Glutamatergic neuron (in vitro differentiated cells): Measurements from ENCODE around the gene ACSL5. TPM values are rescaled to one million over a fixed set of nuclear protein-coding genes. Genes with fewer than 3 reads are reported as not detected.

ENCODE experiments used
- DNase-seq: peaks from one replicate; pipeline ENCODE4 v3.0.0; 2022
- H3K27ac Mint-ChIP-seq: one replicate; pipeline ENCODE4 v1.8.0; 2020; ENCODE audit warnings: mild to moderate bottlenecking, mixed read lengths, inconsistent platforms; ENCODE audit not compliant: unreplicated experiment
- H3K27me3 Mint-ChIP-seq: one replicate; pipeline ENCODE4 v1.8.0; 2020; ENCODE audit warnings: mild to moderate bottlenecking, moderate library complexity, mixed read lengths, inconsistent platforms; ENCODE audit not compliant: unreplicated experiment
- H3K36me3 Mint-ChIP-seq: one replicate; pipeline ENCODE4 v1.8.0; 2020; ENCODE audit warnings: mild to moderate bottlenecking, mixed read lengths, inconsistent platforms; ENCODE audit not compliant: unreplicated experiment
- H3K4me1 Mint-ChIP-seq: one replicate; pipeline ENCODE4 v1.8.0; 2020; ENCODE audit warnings: mild to moderate bottlenecking, low read depth, mixed read lengths, inconsistent platforms; ENCODE audit not compliant: unreplicated experiment
- H3K4me3 Mint-ChIP-seq: one replicate; pipeline ENCODE4 v1.8.0; 2020; ENCODE audit warnings: mild to moderate bottlenecking, mixed read lengths, inconsistent platforms; ENCODE audit not compliant: unreplicated experiment
- H3K9me3 Mint-ChIP-seq: one replicate; pipeline ENCODE4 v1.8.0; 2020; ENCODE audit warnings: mild to moderate bottlenecking, moderate library complexity, mixed read lengths, inconsistent platforms; ENCODE audit not compliant: unreplicated experiment
- CTCF ChIP-seq: fragments of 200-600 bp; sonication (generic); IDR thresholded peaks from one replicate; pipeline ENCODE4 v1.5.0; 2021; ENCODE audit not compliant: partially characterized antibody, unreplicated experiment
- total RNA-seq: library from RNA; stranded (reverse); fragmentation: NEBNext Ultra II Directional; extraction: Animal tissue kit (Norgen Biotek cat#: 25700); gene quantifications from one replicate; pipeline ENCODE4 v1.2.1, GENCODE V29; 2021; ENCODE audit not compliant: unreplicated experiment

ACSL5 gene
- total RNA-seq, 1 donor from 2014 or later: not detected

- H3K9me3 Mint-ChIP-seq: no peaks in the 10 kb centered on the region
- no peak overlapping the region for H3K4me3 Mint-ChIP-seq
- H3K27ac Mint-ChIP-seq: no peak overlapping the region
- no peak for DNase-seq
- H3K27me3 Mint-ChIP-seq: no peaks in the 10 kb centered on the region
- no peaks in the 10 kb centered on the region for H3K4me1 Mint-ChIP-seq
- TF ChIP-seq CTCF: peak; percentile 61
- no peaks in the 10 kb centered on the region for H3K36me3 Mint-ChIP-seq
Measured at GRCh38 chr10:112434988-112435619, 61.2 kb downstream of the ACSL5 start.

- Mint-ChIP-seq H3K27ac (no peak overlapping the region), H3K36me3 (no peaks in the 10 kb centered on the region), H3K27me3 (no peaks in the 10 kb centered on the region), H3K4me3 (no peak overlapping the region), H3K4me1 (no peaks in the 10 kb centered on the region), H3K9me3 (no peaks in the 10 kb centered on the region)
- no peak for TF ChIP-seq CTCF
- no peak for DNase-seq
Measured at GRCh38 chr10:112438356-112438755, 64.4 kb downstream of the ACSL5 start.

DNA sequence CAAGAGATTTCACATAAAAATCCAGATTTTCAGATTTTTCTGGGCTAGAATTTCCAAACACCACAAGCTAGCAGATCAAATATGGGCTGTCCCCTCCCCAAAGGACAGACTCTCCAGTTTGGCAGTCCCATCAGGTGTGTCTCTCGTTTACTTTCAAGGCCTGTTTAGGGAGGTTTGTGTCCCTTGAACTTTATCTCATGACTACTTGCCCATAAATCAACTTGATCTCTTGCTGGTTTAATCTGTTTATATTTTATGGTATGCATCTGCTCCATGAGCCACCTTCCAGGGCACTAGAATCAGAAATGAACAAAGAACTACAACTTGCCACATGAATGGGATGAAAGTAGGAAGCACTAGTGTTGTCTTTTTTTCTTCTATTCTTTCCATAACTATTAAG, 67.6 kb downstream of the ACSL5 start:
- Mint-ChIP-seq H3K4me1 (peaks cover 4% of the 10 kb centered on the region), H3K9me3 (peaks cover 5% of the 10 kb centered on the region), H3K27me3 (no peaks in the 10 kb centered on the region), H3K4me3 (no peak overlapping the region), H3K27ac (no peak overlapping the region), H3K36me3 (no peaks in the 10 kb centered on the region)
- no peak for DNase-seq
- TF ChIP-seq CTCF: no peak

GRCh38 chr10:112442063-112442462, 68.1 kb downstream of the ACSL5 start:
- no peak for TF ChIP-seq CTCF
- Mint-ChIP-seq H3K27me3 (no peaks in the 10 kb centered on the region), H3K4me3 (no peak overlapping the region), H3K9me3 (peaks cover 5% of the 10 kb centered on the region), H3K36me3 (no peaks in the 10 kb centered on the region), H3K27ac (no peak overlapping the region), H3K4me1 (peaks cover 4% of the 10 kb centered on the region)
- no peak for DNase-seq

- Mint-ChIP-seq H3K27me3 (peaks cover 3% of the 10 kb centered on the region), H3K4me1 (peaks cover 6% of the 10 kb centered on the region), H3K27ac (peak overlapping the region; percentile 89), H3K36me3 (no peaks in the 10 kb centered on the region), H3K9me3 (peaks cover 5% of the 10 kb centered on the region), H3K4me3 (peak overlapping the region; percentile 97)
- no peak for TF ChIP-seq CTCF
- DNase-seq: no peak
Measured at GRCh38 chr10:112446055-112446854, 72.3 kb downstream of the ACSL5 start.
